Measurements from ENCODE around the gene CCL3.
"Not testable (repeated sequence)": the region's sequence is repeated elsewhere in the genome, so short reads cannot be mapped to it uniquely, and the experiment has no call there.

CCL3 gene

DNA sequence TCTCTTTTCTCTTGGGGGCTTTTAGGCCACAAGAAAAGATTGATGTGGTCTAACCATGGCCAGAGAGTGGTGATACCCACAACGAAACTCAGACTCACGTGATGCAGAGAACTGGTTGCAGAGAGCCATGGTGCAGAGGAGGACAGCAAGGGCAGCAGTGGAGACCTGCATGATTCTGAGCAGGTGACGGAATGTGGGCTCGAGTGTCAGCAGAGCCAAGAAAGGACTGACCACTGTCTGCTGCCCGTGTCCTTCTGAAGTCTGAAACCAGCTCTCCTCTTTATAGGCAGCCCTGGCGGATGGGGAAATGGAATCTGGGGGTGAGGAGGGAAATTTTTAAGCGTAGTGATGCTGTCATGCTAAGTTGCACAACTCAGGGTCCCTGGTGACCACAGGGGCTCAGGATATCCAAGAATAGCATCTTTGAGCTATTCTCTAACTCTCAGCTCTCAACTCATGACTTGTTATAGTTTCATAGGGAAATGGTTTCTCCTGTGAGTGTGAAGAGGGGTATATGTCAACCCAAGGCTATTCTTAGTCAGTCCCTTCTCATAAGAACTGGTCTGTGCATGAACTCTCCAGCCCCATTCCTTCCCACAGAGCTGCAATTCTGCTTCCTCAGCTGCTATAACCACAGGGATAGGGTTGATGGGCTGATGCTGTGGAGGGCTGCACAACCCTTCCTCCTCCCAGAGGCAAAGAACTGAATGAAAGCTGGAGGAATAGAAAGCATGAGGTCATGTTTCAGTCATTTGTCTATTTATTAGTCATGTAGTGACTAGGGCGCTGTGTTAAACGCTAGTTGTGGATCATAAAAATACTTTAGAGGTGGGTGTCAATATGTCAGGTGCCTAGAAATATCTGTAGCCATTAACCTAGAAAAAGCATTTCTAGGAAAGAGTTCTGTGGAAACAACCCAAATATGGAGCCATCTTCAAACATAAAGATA lies at the start of gene CCL3:
Gene CCL3 (minus strand): TSS at position 256 of the 949 bp plus-strand sequence. CDS start 85 bp downstream, at position 171.
- DNase-seq (ENCODE audit: low spot score), result peak; percentile 41

DNA sequence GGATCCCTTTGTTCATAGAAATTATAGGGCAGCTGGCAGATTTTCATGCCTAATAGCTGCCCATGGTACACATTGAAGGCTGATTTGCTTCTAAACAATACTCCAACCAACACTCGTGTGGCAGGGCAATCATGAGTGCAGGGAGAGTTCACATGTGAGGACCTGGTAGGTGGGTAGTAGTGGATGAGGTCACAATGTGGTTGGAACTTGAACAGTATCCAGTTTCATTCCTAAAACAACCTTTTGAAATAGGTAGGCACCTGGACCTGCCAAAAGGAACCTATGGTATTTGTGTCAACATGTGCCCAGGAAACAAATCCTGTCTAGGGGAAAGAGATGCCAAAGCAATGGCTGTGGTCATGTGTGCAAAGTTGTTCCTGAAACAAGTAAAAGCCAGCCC lies 46.5 kb upstream of the CCL3 start:
- DNase-seq (ENCODE audit: low spot score), result no peak

DNA sequence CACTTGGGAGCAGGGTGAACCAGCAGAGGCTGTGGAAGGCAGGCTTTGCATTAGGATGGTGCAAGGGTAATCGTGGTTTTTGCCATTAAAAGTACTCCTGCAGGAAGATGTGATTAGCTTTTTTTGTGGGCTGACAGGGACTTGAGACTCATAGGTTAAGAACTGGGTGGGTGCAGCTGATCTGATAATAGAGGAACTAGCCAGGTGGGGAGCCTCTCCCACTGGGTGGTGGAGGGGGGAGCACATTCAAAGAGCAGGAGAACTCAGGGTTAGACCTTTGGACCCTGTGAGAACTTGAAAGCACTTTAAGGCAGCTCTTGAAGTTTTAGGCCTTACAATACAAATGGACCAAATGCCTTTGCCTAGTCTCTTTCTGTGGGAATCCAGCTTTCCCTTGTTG lies 46.1 kb upstream of the CCL3 start:
- DNase-seq (ENCODE audit: low spot score), result no peak

DNA sequence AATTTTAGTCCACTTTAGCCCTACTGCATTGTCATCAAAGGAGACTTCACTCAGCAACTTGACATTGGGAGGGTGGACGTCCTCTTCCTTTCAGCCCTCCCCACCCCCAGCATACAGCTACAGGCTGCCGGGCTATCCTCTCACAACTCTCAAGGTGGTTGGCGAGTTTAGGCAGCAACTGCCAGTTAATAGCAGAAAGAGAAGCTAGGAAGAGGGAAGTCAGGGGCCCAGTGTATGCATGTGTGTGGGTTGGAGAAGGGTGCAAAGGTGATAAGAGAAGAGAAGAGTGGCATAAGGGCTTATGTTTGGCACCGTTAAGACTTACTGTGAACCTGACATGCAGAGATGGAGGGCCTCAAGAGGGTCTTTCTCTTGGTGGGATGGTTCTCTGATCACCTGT lies 45.5 kb upstream of the CCL3 start:
- no peak for DNase-seq (ENCODE audit: low spot score)

DNA sequence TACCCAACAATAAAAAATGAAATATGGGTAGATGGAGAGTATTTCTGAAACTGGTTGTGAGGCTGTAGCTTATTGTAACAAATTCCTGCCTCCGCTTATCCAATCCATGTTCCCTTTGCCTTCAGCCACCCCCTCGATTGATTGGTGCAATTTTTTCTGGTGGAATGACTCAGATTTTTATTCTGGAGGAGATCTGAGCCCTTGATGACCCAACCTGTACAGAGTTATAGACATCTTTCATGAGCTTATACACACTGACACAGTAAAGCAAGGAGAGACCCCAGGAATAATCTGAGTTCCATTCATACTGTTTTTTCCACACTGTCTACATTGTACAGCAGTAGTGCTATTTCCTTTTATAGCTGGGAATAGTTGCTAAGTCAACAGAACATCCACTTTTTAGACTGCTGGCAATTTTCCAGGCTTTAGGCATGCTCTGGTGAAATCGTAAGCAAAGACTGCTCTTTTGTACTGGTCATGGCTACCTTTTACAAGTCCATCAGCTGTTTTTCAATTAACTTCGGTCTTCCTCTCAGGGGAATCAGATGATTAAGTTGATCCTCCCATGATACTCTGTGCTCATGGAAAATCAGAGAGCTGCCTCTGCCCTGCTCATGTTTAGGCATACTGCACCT lies 43.8 kb upstream of the CCL3 start:
- no peak for DNase-seq (ENCODE audit: low spot score)

DNA sequence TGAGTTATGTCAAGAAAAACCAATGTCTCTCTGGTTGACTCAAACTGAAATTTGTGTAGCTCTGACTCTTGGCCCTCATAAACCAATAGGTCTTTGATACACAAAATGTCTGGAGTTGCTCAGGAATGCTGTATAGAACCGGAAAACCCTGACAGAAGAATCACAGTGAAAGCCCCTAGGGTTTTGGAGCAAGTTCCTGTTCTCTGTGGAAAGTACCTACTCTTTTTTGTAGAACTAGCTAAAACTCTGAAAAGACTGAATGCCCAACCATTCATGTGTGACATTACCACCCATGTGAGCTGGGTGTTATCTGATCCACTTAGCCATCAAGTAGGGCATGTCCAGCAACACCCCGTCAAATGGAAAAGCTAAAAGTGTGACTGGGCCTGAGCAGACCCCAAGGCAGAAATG lies 42.5 kb upstream of the CCL3 start:
- DNase-seq (ENCODE audit: low spot score), result no peak

DNA sequence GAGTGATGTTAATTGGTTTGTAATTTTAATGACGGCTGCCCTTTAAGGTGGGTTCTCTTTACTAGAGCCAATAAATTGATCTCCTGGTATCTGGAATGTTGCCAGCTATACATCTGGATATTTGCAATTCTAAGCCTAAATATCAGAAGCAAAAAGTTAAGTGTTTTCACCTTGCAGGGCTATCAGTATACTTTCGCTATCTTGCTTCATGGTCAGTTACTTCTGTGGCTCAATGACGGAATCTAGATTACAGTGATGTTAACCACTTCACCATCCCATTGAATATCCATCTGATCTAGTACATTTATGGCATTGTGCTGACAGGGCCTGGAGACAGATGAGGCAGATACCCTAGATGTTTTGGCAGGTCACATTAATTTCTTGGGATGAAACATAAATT lies 42.0 kb upstream of the CCL3 start:
- no peak for DNase-seq (ENCODE audit: low spot score)

DNA sequence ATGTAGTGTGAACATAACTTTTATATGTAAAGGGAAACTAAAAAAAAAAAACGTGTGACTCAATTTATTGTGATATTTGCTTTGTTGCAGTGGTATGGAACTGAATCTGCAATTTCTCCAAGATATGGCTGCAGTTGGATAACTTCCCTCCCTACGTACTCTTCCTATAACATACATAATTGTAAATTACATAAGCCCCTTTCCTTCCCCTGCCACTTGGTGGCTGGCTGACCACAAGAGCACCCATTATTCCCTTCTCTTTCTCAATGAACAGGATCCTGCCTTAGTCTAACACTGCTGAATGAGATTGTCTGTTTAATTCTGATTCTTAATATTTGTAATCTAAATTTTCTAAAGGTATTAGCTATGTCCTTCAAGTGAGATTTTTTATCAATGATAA lies 41.5 kb upstream of the CCL3 start:
- no peak for DNase-seq (ENCODE audit: low spot score)

DNA sequence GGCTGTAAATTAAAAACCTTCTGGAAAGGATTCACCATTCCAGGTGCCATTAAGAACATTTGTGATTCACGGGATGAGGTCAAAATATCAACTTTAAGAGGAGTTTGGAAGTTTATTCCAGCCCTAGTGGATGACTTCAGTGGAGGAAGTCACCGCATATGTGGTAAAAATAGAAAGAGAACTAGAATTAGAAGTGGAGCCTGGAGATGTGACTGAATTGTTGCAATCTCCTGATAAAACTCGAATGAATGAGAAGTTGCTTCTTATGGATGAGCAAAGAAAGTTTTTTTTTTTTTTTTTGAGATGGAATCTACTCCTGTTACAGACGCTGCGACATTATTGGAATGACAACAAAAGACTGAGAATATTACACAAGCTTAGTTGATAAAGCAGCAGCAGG lies 40.4 kb upstream of the CCL3 start:
- no peak for DNase-seq (ENCODE audit: low spot score)

DNA sequence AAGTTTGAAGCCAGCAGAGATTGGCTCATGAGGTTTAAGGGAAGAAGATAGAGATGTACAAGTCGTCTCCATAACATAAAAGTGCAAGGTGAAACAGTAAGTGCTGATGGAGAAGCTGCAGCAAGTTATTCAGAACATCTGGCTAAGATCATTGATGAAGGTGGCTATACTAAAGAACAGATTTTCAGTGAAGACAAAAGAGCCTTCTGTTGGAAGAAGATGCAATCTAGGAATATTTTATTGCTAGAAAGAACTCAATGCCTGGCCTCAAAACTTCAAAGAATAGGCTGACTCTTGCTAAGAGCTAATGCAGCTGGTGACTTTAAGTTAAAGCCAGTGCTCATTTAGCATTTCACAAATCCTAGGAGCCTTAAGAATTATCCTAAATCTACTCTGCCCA lies 39.7 kb upstream of the CCL3 start:
- no peak for DNase-seq (ENCODE audit: low spot score)

DNA sequence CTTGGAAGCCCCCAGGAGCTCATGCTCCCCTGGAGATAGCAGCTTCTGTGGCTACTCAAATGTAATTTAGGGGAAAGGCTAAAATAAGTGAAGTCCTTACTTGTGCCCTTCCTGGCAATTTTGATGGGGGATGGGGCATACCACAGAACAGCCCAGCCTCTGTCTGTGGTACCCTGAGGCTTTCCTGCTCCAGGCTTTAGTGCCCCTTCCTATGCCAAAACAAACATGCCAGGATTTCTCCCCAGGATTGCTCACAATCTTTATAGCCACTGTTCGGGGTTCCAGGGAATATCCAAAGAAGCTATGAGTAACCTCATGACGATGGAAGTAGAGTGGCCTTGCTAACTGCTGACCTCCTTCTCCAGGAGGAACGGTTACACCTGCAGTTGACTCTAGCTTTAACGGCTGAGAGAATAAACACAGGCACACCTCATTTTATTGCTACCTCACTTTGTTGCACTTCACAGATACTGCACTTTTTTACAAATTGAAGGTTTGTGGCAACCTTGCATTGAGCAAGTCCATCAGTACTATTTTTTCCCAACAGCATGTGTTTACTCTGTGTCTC lies 38.6 kb upstream of the CCL3 start:
- no peak for DNase-seq (ENCODE audit: low spot score)

DNA sequence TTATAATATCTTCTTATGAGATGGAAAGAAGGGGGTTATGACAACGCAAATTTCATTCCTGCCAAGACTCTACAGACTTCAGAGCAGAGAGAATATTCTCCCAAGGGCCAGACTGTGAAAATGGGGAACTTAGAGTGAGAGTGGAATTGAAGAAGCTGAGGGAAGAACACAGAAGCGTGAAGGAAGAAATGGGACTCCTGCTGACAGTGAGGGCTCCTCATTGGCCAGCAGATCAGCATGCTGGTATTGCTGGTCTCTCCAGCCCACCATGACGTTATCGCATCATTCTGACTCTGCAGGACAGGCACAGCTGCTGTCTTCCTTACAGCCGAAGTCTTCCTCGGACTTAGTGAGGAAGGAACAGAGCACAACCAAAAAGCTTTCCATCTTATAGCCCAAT lies 38.0 kb upstream of the CCL3 start:
- DNase-seq (ENCODE audit: low spot score), result no peak

DNA sequence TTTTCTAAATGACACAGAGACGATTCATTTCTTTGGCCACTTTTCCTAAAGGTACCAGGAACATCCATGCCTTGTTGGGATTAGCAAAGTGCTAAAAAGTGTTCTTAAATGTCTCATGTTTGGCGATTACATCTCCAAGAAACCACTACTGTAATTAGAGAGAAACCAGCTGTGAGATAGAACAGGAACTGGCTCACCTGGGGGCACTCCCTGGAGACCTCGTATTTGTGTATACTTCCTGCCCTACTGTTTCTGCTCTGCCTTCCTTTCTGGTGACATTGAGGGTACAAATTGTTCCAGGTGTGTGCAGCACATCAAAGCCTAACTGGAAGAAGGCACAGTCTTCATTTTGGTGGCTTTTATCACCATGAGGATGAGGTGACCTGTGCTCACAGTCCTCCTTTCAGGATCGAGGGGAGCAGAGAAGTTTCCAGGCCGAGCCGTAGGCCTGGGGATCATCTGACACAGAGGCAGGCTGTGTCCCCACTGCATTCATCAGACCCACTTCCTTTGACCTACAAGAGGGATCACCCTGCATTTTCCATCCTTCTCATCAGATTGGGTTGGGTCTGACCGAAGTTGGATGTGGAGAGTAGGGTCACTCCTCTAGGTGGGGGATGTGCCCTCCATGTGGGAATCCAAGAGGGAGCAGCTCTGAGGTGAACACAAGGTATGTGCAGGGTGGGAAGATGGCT lies 37.4 kb upstream of the CCL3 start:
- no peak for DNase-seq (ENCODE audit: low spot score)

DNA sequence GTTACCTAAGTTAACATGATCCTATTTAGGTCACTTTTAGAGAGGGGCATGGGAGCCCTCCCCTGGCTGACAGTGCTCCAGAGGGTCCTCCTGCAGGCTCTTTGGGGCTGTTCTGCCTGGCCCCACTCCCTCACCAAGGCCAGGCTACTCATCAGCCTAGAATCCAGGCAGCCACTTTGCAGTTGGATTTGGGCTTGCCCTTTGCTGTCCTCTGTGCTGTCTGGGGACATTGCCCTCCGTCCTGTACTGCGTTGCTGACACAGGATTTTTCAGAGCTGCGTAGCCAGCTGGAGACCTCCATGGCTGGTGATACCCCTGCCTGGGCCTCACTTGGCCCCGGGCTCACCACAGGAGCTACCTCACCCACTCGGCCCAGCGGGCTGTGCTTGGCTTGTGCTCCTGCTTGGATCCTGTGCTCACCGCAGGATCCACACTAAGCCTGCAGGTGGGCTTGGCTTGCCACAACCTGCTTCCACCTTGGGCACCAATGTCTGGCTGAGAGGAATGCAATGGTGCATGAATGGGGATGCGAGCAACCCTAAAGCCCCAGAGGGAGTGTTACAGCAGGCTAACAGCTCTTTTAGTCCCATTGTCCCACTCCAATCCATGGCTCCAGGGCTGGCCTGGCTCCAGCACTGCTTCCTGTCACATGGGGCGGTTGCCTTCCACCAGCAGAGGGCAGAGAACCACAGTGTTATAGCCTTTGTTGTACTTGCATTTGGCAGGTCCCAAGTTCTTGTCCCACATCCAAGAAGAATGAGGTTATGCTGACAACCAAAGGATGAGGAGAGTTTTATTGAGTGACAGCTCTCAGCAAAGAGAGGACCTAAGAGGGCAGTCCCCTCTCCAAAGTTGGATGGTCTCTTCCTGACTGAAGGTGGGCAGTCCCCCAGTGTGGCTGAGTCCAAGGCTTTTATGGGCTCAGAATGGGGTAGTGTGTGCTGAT lies 35.2 kb upstream of the CCL3 start:
- DNase-seq (ENCODE audit: low spot score), result no peak

DNA sequence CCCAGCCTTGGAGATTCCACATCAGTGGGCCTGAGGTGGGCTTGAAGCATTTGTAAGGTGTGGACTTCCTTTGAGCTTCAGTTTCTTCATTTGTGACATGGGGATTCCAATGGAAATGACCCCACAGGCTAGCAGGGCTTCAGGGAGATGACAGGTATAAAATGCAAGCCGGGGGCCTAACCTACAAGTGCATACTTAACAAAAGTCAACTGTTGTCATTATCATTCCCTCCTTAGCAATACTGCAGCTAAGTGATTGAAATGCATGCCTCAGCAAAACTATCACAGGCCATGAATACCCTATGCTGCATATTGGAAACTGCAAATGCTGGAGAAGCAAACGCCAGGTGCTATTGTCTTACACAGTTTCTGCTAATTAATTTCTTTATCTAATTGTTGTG lies 33.5 kb upstream of the CCL3 start:
- no peak for DNase-seq (ENCODE audit: low spot score)

DNA sequence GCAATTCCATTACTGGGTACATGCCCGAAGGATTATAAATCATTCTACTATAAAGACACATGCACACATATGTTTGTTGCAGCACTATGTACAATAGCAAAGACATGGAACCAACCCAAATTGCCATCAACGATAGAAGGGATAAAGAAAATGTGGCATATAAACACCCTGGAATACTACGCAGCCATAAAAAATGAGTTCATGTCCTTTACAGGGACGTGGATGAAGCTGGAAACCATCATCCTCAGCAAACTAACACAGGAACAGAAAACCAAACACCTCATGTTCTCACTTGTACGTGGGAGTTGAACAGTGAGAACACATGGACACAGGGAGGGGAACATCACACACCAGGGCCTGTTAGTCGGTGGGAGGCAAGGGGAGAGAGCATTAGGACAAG lies 31.2 kb upstream of the CCL3 start:
- not testable (repeated sequence) for DNase-seq (ENCODE audit: low spot score)

DNA sequence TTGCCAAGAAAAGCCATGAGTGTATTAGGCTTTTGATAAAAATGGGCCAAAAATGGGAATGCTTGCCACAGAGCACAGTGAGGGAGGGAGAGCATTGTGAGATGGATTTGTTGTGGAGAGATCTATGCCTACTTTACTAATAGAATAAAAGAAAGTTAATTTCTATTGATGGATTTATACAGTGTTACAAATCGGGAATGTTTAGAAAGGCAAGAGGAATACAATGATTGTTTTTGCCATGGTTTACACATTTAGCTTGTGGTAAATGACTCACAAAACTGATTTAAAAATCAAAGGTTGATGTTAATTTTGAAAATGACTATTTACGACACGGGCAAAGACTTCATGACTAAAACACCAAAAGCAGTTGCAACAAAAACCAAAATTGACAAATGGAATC lies 30.3 kb upstream of the CCL3 start:
- no peak for DNase-seq (ENCODE audit: low spot score)

DNA sequence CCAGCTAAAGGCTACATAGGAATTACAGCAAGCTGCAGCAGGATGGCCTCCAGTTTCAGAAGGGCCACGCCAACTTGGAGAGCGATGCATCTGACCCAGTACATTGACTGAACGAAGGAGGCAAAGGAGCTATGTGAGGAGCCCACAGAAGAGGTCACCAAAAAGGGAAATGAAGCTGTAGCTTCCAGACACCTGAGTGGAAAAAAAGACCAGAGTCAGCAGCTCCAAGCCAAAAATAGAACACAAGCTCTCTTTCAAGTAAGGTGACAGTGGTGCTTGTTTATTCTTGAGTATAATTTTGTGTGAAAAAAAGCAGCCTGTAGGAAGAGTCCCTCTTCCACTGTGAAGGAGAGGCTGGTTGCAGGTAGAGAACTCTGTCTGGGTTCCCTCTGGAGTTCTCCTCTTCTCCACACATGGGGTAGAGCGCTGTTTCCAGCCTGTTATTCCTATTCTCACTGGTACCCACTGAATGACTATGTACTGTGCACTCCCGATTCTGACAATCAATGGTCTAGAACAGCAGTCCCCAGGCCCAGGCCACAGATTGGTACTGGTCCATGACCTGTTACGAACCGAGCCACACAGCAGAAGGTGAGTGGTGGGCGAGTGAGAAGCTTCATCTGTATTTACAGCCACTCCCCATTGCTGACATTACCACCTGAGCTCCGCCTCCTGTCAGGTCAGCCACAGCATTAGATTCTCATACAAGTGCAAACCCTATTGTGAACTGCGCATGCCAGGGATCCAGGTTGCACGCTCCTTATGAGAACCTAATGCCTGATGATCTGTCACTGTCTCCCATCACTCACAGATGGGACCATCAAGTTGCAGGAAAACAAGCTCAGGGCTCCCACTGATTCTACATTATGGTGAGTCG lies 28.8 kb upstream of the CCL3 start:
- DNase-seq (ENCODE audit: low spot score), result no peak

DNA sequence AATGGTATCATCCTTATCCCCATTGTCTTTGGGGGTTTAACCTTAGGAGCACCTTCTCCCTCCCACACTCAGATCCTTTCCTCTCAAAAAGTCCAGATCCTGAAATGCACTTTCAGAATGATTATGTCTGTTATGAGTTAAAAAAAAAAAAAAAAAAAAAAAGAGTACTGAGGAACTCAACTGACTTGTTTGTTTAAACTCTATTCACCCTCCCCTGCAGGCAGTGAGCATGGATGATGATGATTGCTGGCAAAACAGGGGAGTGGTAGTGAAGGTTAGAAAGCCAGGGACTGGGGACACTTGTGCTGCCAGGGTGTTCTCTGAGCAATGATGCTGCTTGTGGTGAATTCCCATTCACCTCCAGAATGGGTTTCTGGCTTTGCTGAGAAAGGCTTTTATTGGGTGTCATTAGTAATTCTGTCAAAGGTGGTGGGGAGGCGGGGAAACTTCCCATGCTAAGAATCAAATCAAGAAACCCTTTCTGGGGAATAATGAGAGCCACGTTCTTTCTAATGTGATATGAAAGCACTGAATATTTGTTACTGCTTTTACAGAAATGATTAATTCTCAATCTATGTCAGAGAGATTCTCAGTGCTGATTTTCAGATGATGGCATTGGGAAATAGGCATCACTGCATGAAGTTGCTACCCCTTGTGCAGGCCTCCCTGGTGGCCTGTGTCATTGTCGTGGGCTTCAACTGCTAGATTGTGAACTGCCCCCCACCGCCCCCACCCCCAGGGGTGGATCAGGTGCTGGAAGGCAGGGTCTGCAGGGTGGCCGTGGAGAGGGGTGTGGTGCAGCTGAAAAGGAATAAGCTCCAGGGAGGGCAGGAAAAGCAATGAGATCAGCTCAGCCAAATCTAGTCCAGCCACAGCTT lies 27.8 kb upstream of the CCL3 start:
- DNase-seq (ENCODE audit: low spot score), result no peak

DNA sequence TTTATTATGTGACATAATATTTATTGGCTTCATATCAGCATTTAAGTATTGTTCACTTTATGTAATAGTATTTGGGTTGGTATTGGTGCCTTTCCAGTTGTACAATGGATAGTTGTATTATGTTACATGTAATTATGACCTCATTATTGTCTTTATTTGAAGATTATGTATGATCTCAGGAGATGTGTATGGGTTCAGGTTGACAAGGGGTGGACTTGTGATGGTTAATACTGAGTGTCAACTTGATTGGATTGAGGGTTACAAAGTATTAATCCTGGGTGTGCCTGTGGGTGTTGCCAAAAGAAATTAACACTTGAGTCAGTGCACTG lies 25.7 kb upstream of the CCL3 start:
- not testable (repeated sequence) for DNase-seq (ENCODE audit: low spot score)

All from CD4-positive, alpha-beta T cell treated with Interleukin-15 for 4 hours (primary cell).